ENCODE measurements around the gene GPC5.

GPC5 gene

DNA sequence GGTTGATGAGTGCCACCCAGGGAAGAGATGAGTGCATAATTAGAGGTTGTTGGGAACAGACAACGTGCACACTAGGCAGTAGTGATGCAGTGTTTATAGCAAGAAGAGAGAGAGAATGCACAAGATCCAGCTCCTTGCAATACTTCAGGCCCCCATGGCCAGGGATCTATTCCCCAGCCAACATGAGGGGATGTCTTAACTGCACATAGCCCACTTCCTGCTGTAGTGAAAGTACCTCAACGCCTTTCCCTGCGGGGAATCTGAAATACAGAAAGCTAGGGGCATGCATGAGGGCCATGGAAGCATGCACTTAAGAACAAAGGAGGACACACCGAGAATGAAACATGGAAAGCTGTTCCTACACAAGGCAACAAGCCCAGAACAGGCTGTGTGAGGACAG is 1191.5 kb downstream of the GPC5 start:
- DNase-seq, result no peak

GRCh38 chr13:92590503-92590908 is 1192.1 kb downstream of the GPC5 start:
- peak; percentile 78 for DNase-seq

DNA sequence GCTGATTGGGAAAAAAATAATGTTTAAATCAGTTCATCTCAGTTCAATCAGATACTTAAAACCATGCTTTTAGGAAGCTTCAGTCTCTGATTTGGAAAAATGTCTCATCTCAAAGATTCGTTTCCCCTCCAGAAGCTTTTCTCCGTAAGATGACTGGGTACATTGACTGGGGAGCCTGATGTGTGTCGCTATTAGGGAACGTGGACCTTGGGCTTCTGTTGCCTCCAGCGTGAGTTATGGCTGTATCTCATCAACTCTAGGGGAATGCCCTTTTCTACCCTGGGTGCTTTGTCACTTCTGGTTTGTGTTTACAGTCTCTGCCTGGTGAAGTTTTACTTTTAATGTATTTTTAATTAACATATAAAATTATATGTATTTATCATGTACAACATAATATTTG is 1192.7 kb downstream of the GPC5 start:
- DNase-seq, result no peak

- DNase-seq, result no peak
Measured at GRCh38 chr13:92592757-92593156, 1194.3 kb downstream of the GPC5 start.

DNA sequence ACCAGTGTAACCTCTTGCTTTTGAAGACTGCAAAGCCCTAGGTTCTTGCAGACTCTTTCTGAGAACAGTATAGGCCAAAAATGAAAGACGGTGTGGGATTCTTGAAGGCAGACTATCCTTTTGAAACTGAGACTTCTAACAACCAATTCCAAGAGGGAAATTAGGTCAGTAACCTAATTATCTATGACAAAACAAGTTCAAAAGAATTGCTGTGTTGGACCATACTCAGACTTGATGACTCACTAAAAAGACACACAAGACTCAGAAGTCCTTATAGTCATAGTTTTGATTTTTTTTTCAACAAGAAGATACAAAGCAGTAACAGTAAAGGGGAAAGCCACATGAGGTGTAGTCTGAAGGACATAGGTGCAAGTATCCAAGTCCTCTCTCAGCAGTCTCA is 1204.1 kb downstream of the GPC5 start:
- DNase-seq, result no peak

- DNase-seq, result no peak
Measured at GRCh38 chr13:92609376-92609775, 1211.0 kb downstream of the GPC5 start.

DNA sequence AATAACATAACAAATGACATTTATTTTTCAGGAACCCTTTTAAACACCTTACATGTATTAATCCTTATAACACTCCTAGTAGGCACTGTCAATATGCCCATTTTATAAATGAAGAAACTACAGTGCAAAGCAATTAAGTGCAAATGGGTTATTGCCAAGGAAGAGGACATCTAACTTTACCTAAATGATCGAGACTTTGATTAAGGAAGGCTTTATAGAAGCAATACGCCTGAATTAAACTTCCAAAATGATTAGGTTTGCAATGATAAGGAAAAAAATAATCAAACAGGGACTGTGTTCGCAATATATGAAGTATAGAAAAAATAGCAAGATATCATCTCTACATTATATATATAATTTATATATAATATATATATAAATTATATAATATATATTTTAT is 1214.5 kb downstream of the GPC5 start:
- no peak for DNase-seq

DNA sequence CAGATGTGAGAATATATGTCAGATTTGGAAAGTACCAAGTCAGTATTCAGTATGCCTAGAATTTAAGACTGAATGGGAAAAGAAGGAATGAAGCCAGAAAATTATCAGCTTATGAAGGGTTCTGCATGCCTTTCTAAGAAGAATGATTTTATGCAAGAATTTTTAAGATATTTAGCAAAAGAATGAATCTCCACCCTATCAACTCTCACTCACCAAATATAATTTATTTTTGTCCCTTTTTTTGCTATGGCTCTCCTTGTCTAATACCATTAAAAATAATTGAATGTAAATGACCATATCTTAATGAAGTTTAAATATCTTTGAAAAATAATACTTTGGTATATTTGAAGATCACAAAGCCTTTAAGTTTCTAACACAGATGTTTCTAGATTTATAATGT is 1215.5 kb downstream of the GPC5 start:
- no peak for DNase-seq

GRCh38 chr13:92621985-92622384 is 1223.6 kb downstream of the GPC5 start:
- no peak for DNase-seq

DNA sequence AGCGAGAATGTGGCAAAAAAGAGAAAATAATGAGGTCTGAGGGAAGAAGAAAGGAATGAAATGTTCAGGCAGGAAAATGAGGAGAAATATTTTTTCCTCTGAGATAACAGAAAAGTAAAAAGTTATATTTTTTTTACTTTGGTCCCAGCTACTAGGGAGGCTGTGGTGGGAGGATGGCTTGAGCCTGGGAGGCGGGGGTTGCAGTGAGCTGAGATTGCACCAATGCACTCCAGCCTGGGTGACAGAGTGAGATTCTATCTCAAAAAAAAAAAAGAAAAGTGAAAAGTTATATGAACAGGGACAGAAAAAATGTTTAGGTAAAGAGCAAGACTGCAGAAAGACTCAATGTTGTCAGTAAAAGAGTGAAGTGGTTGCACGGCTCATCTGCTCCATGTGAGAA is 1224.5 kb downstream of the GPC5 start:
- DNase-seq, result no peak

GRCh38 chr13:92626274-92626673 is 1227.9 kb downstream of the GPC5 start:
- no peak for DNase-seq

DNA sequence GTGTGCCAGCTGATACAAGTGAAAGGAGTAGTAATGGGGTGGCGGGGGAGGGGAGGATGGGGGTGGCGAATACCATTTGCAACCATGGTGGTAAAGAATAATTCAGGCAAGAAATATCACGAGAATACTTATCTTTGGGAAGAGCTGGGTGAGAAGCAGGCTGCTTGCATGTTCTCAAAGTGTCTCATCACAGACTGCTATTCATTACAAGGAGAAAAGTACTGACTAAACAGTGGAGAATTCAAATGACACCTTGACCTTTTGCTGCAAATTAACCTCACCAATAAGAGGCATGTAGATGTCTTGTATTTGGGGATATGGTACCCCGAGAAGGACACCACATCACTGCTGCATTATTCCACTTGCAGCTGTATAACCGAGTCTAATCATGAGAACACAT is 1242.5 kb downstream of the GPC5 start:
- DNase-seq, result peak; percentile 54

DNA sequence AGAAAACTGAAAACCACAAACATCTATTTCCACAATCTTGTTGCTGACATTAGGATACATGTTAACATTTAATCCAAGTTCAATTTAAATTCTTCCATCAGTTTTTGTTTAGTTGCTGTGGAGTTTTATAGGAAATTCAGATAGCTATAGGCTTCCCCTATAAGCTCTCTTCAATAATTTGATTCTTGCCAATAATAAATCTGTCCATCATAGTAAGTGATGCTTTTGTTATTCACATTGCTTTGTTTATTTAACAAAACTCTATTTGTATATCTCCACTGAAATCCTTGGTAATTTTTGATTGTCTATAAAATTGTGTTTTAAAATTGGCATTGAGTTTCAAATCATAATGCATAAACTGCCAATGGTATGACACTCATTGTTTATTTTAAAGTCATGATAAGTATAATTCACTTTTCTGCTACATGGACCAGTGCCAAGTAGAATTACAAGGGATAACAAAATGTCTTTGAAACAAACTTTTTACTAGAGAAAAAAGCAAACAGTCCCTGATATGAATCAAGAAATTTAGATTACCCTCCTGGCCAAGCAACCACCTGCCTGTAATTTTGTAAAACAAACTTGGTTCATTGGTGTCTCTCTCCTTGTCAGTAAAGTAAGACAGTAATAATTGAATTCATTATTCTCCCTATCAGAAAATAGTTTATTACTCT is 1250.9 kb downstream of the GPC5 start:
- DNase-seq, result no peak

- no peak for DNase-seq
Measured at GRCh38 chr13:92656103-92656502, 1257.7 kb downstream of the GPC5 start.

DNA sequence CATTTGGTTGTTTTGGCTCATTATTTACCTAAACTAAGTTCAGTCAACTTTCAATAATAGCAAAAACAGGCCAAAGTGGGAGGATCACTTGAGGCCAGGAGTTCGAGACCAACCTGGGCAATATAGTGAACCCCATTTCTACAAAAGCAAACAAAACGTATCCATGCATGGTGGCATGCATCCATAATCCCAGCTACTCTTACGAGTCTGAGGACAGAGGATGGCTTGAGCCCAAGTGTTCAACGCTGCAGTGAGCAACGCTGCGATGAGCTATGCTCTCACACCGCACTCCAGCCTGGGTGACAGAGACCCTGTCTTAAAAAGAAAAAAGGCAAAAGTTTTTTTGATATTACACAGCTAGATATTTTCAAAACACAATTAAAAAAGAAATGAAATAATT is 1258.2 kb downstream of the GPC5 start:
- no peak for DNase-seq

DNA sequence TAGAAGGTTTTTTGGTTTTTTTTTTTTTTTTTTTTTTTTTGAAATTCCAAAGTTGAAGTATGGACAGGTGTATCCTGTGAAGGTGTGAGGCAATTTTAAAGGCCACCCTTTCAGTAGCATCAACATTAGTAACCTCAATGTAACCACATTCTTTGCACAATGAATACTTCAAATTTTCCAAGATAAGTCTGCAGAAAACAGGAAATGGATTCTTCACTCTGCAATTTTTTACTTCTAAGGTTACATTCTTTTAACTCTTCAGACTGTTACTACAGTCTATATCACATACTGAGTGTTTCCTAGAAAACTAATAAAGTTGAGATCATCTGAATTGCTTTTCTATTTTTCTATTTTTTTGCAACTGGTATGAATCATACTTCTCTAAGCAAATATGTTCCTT is 1259.1 kb downstream of the GPC5 start:
- peak; percentile 80 for DNase-seq

DNA sequence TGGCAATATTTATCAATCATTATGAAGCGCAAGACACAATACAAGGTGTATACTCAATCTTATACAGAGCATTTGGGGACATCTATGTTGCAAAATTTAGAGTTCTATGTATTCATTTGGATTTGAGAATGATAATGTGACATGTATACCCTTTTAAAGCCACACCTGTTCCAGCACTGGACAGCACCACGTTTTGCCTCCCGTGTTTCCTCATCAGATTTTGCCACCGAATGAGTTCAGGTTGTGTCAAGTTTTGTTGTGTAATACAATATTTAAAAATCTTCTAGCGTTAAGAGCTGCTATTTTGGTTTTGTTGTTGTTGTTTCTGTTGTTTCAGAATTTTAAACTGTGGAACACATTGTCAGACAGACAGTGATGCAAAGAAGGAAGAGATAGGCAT is 1259.9 kb downstream of the GPC5 start:
- DNase-seq, result no peak

GRCh38 chr13:92661406-92661805 is 1263.0 kb downstream of the GPC5 start:
- DNase-seq, result no peak

- no peak for DNase-seq
Measured at GRCh38 chr13:92668157-92668556, 1269.7 kb downstream of the GPC5 start.

- DNase-seq, result no peak
Measured at GRCh38 chr13:92670096-92670495, 1271.7 kb downstream of the GPC5 start.

GRCh38 chr13:92671821-92672220 is 1273.4 kb downstream of the GPC5 start:
- no peak for DNase-seq

GRCh38 chr13:92676246-92676645 is 1277.8 kb downstream of the GPC5 start:
- no peak for DNase-seq

DNA sequence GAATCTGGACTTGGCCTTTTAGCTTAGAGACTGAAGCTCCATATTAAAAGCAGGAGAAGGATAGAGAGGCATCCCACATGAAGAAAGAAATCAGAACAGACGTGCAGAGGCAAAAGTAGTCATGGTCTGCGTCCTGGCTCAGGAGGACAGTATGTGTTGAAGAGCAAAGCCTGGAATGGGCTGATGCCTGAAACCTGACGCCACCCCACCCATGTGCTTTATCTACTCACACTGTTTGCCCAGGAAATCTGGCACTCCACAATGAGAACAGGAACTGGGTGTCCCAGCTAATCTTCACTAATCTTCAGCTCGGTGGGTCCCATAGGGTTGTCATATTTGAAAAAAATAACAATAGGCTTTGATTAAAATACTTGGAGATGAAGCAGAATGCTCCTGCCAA is 1279.2 kb downstream of the GPC5 start:
- DNase-seq, result no peak

DNA sequence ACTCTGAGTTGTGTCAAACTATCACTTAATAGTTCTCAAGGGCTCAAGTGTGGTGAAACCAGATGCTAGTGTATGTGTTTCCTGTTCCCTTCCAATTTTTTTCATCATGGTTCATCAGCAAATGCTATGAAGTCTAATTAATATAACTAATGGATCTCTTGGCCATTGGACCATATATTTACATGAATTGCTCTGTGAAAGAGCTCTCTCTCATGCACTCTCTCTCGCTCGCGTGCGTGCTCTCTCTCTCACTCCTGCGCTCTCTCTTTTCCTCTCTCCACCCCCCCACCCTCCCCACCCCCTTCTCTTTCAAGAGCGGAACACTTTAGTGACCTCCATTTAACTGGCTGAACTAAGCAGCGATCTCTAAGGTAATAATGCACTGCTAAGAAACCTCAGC is 1281.2 kb downstream of the GPC5 start:
- DNase-seq, result no peak

DNA sequence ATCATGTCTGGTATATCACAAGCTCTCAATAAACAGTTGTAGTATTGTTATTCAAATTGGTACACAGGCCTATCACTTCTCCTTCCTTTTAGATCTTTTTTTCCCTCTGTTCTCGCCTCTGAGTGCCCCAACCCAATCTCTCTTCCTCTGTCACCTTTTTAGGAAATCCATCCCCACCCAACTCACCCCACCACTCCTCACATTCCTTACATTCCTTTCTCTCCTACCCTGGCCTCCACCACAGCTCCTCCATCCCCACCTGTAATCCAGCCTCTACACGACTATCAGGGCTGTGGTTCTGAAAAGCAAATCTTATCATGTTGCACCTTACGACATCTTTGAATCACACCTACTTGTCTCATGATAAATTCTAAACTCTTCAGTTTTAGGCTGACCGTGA is 1282.8 kb downstream of the GPC5 start:
- DNase-seq, result peak; percentile 15

All from NCI-H226 (cell line).